PC-3 (cell line): ENCODE data around the gene PADI2. TPM values are rescaled to one million over a fixed set of nuclear protein-coding genes. Genes with fewer than 3 reads are reported as not detected.

Experiments
- ATAC-seq: fragments of 200-7000 bp; cut with Tn5 transposase; 2 replicates; pipeline ENCODE4 v1.9.1; 2020; ENCODE audit warnings: mild to moderate bottlenecking, moderate library complexity
- BruUV-seq: library from RNA; stranded (reverse); fragments of 400-500 nt; replicated peaks from 2 replicates; lab custom pipeline; 2021; lab: Mats Ljungman, UMichigan
- CTCF ChIA-PET: fragments of 300-600 bp; sonication (Branson Sonifier 250); formaldehyde crosslinking; loops from one replicate; lab custom pipeline; 2022; ENCODE audit warnings: antibody characterized with exemption; lab: Charles Lee
- POLR2A ChIA-PET: fragments of 300-600 bp; sonication (Branson Sonifier 250); formaldehyde crosslinking; loops from one replicate; lab custom pipeline; 2022; ENCODE audit warnings: antibody characterized with exemption; ENCODE audit not compliant: unreplicated experiment; lab: Charles Lee
- DNase-seq: peaks from one replicate; pipeline ENCODE4 v3.0.0-alpha.2; 2015
- H2AFZ ChIP-seq: fragments of 300-600 bp; sonication (generic); 2 replicates; pipeline ENCODE4 v1.6.0; 2016; ENCODE audit warnings: antibody characterized with exemption, low read length
- H3F3A ChIP-seq: fragments of 300-600 bp; sonication (generic); one replicate; pipeline ENCODE4 v1.6.0; 2017; ENCODE audit warnings: antibody characterized with exemption, low read length, control low read depth, mild to moderate bottlenecking; ENCODE audit not compliant: unreplicated experiment
- H3K27ac ChIP-seq: fragments of 300-600 bp; sonication (generic); 2 replicates; pipeline ENCODE4 v1.5.1; 2016; ENCODE audit warnings: mild to moderate bottlenecking, low read length
- H3K27me3 ChIP-seq: fragments of 300-600 bp; sonication (generic); 2 replicates; pipeline ENCODE4 v1.6.1; 2016; ENCODE audit warnings: low read length, mixed read lengths
- H3K36me3 ChIP-seq: fragments of 300-600 bp; sonication (generic); 2 replicates; pipeline ENCODE4 v1.6.1; 2016; ENCODE audit warnings: low read depth, mixed run types, low read length, mixed read lengths
- H3K4me1 ChIP-seq: fragments of 300-600 bp; sonication (generic); 2 replicates; pipeline ENCODE4 v1.5.1; 2016; ENCODE audit warnings: low read length; ENCODE audit not compliant: insufficient read depth
- H3K4me2 ChIP-seq: fragments of 300-600 bp; sonication (generic); 2 replicates; pipeline ENCODE4 v1.6.0; 2016; ENCODE audit warnings: low read length
- H3K4me3 ChIP-seq: fragments of 300-600 bp; sonication (generic); 2 replicates; pipeline ENCODE4 v1.5.1; 2016; ENCODE audit warnings: mild to moderate bottlenecking, low read length, mixed read lengths
- H3K79me2 ChIP-seq: fragments of 300-600 bp; sonication (generic); 2 replicates; pipeline ENCODE4 v1.6.1; 2017; ENCODE audit warnings: low read length, mixed read lengths
- H3K9ac ChIP-seq: fragments of 300-600 bp; sonication (generic); 2 replicates; pipeline ENCODE4 v1.6.0; 2016; ENCODE audit warnings: mild to moderate bottlenecking, low read length
- H3K9me2 ChIP-seq: fragments of 300-600 bp; sonication (generic); replicated peaks from 2 replicates; pipeline ENCODE4 v1.6.1; 2016; ENCODE audit warnings: mixed run types, low read length, mixed read lengths
- H3K9me3 ChIP-seq: fragments of 300-600 bp; sonication (generic); 2 replicates; pipeline ENCODE4 v1.6.1; 2016; ENCODE audit warnings: low read length, mixed read lengths
- H4K20me1 ChIP-seq: fragments of 300-600 bp; sonication (generic); 2 replicates; pipeline ENCODE4 v1.6.1; 2016; ENCODE audit warnings: low read length, mixed read lengths
- EZH2 ChIP-seq: fragments of 300-600 bp; sonication (generic); IDR thresholded peaks from one replicate; pipeline ENCODE4 v1.6.1; 2017; ENCODE audit warnings: antibody characterized with exemption, mild to moderate bottlenecking, low read length; ENCODE audit not compliant: unreplicated experiment
- EZH2phosphoT487 ChIP-seq: fragments of 300-600 bp; sonication (generic); IDR thresholded peaks from 2 replicates; pipeline ENCODE4 v1.6.1; 2018; ENCODE audit warnings: mild to moderate bottlenecking, antibody characterized with exemption, low read length, borderline replicate concordance
- intact Hi-C: fragments of 100-400 bp; cut with micrococcal nuclease; formaldehyde crosslinking; loops from 2 replicates; pipeline ENCODE4 v1.9.0; 2023
- total RNA-seq: library from RNA; depleted of rRNA; stranded (reverse); fragments of >200 nt; gene quantifications from 2 replicates; pipeline ENCODE4 v1.2.3, GENCODE V29; 2014
- TF ChIP-seq, protein P1 (sequence below): fragments of 300-600 bp; sonication (generic); conservative IDR thresholded peaks from 2 replicates; pipeline ENCODE4 v1.5.1; 2017; ENCODE audit warnings: antibody characterized with exemption, low read depth, mild to moderate bottlenecking, low read length

PADI2 gene
- total RNA-seq, 1 experiment from 2014 or later: 2.4 TPM

DNA sequence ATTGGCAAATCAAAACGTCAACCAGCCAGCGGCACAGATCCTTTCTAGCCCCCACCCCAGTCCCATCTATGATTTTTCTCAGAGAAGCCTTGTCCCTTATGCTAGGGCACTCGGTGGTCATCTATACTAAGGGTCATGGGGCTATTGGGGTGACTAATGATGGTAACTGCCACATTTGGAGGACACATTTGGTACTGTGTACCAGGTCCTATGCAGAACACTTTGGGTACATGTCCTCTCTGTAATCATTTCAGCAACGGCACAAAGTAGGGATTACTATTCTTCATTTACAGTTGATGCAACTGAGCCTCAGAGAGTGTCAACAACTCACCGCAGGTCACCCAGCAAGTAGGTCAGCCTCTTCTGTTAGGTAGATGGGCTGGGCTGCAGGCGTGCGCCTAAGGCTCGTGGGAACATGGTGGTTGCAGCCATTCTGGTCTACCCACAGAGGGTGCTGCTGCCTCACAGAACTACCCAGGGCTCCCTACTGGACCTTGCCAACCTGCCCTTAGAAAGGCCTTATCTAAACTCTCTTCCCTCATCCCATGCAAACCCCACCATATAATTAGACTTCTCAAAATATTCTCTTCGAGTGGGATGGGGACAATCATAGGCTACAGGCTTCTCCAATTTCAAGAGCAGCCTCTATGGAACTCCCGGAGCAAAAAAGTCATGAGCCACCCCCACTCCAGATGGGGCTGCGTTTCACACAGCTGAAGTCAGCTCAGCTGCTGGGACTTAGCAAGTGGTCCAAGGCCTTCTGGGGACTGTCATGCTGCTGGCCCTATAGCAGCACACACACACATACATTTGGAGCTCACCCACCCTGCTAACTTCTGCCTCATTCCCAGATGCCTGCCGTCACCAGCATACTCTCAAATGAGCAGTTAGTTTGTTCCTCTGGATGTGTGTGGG lies 59.6 kb downstream of the PADI2 start:
- BruUV-seq: no TSS peak
- Histone ChIP-seq H3K27me3 (no peaks in the 10 kb centered on the region), H3K9ac (no peak overlapping the region), H3K9me3 (no peaks in the 10 kb centered on the region), H3K36me3 (no peaks in the 10 kb centered on the region), H3K4me3 (no peak overlapping the region), H4K20me1 (no peaks in the 10 kb centered on the region), H3K4me1 (0 out of 2 replicates have a peak, but pooled peaks cover 5% of the 10 kb centered on the region), H3F3A (no peaks in the 10 kb centered on the region), H2AFZ (no peak overlapping the region), H3K79me2 (no peaks in the 10 kb centered on the region), H3K4me2 (0 out of 2 replicates have a peak overlapping the region, but pooled peaks have one; percentile 18), H3K9me2 (no peaks in the 10 kb centered on the region), H3K27ac (no peak overlapping the region)
- peak; percentile 78 for DNase-seq
- TF ChIP-seq EZH2phosphoT487: no peak
- TF ChIP-seq, protein P1, sequence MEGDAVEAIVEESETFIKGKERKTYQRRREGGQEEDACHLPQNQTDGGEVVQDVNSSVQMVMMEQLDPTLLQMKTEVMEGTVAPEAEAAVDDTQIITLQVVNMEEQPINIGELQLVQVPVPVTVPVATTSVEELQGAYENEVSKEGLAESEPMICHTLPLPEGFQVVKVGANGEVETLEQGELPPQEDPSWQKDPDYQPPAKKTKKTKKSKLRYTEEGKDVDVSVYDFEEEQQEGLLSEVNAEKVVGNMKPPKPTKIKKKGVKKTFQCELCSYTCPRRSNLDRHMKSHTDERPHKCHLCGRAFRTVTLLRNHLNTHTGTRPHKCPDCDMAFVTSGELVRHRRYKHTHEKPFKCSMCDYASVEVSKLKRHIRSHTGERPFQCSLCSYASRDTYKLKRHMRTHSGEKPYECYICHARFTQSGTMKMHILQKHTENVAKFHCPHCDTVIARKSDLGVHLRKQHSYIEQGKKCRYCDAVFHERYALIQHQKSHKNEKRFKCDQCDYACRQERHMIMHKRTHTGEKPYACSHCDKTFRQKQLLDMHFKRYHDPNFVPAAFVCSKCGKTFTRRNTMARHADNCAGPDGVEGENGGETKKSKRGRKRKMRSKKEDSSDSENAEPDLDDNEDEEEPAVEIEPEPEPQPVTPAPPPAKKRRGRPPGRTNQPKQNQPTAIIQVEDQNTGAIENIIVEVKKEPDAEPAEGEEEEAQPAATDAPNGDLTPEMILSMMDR: peak; percentile 86
- no peak for TF ChIP-seq EZH2
- intact Hi-C loops: loop anchor here (1.0 to 2.0 kb wide), 4 partner anchors 16 to 347 kb away; no protein-coding TSS in a partner anchor
- ChIA-PET POLR2A (no interaction called here), CTCF (interaction anchor here (1.1 kb wide), 1 partner anchor 16 kb away, joined by 3 read pairs; no protein-coding TSS in a partner anchor)
- peak; percentile 97 for ATAC-seq

DNA sequence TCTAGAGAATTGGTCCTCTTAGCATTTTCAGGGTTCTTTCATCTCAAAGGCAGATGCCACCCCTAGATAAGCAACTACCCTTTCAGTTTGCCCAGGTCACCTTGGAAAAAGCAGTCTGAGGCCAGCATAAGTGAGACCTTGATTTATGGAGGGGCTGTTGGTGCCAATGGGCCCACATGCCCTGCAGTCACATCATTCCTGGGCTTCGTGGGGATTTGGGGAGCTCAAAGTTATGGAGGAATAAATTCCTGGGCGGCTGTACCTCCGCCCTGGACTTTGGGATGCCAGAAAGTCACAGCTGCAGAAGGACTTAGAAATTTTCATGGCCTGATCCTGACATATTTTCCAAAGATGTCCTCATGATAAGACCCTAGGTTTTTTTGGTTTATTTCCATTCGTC lies 62.7 kb downstream of the PADI2 start:
- Histone ChIP-seq H3K9me3 (no peaks in the 10 kb centered on the region), H3F3A (no peaks in the 10 kb centered on the region), H3K4me2 (no peak overlapping the region), H3K9me2 (no peaks in the 10 kb centered on the region), H3K36me3 (0 out of 2 replicates have a peak, but pooled peaks cover 1% of the 10 kb centered on the region), H3K9ac (no peak overlapping the region), H4K20me1 (no peaks in the 10 kb centered on the region), H2AFZ (no peak overlapping the region), H3K4me1 (peaks cover 9% of the 10 kb centered on the region), H3K4me3 (no peak overlapping the region), H3K79me2 (peaks cover 23% of the 10 kb centered on the region), H3K27me3 (no peaks in the 10 kb centered on the region), H3K27ac (no peak overlapping the region)
- CTCF ChIA-PET: interaction anchor here (1.1 kb wide), 1 partner anchor 177 kb away, joined by 3 read pairs; no protein-coding TSS in a partner anchor
- no peak for TF ChIP-seq EZH2
- no peak for TF ChIP-seq EZH2phosphoT487
- TF ChIP-seq, protein P1: no peak
- BruUV-seq: no TSS peak
- intact Hi-C loops: no loop called here
- POLR2A ChIA-PET: no interaction called here
- ATAC-seq (no peak), DNase-seq (no peak)
